Mesenchymal stem cell (in vitro differentiated cells and primary cell): Measurements from ENCODE around the gene PTCRA.
A peak's percentile ranks its signal among the peaks of the same experiment; 100 is the strongest.
"Not testable (repeated sequence)": the region's sequence is repeated elsewhere in the genome, so short reads cannot be mapped to it uniquely, and the experiment has no call there.

Source experiments
- DNase-seq: peaks from one replicate; pipeline ENCODE4 v3.0.0-alpha.2; 2013
- H2AFZ ChIP-seq: one replicate; pipeline ENCODE4 v1.6.1; 2013; ENCODE audit warnings: low read depth, mild to moderate bottlenecking, control low read depth, inconsistent platforms, low read length, moderate library complexity
- H2AK5ac ChIP-seq: 2 replicates; pipeline ENCODE4 v1.6.1; 2013; ENCODE audit warnings: low read length, moderate library complexity, mild to moderate bottlenecking, inconsistent platforms; ENCODE audit not compliant: severe bottlenecking
- H2BK120ac ChIP-seq: one replicate; pipeline ENCODE4 v1.6.1; 2013; ENCODE audit warnings: low read depth, mild to moderate bottlenecking, inconsistent platforms, low read length, moderate library complexity
- H2BK12ac ChIP-seq, 2 experiments: one replicate each; pipeline ENCODE4 v1.6.1; 2013; ENCODE audit warnings: inconsistent platforms in 2 of 2, low read length in 2 of 2, mild to moderate bottlenecking in 2 of 2, moderate library complexity in 2 of 2, control low read depth in 1 of 2
- H2BK15ac ChIP-seq: one replicate; pipeline ENCODE4 v1.6.1; 2013; ENCODE audit warnings: mild to moderate bottlenecking, low read depth, inconsistent platforms; ENCODE audit not compliant: poor library complexity, severe bottlenecking
- H2BK5ac ChIP-seq: 2 replicates; pipeline ENCODE4 v1.6.1; 2013; ENCODE audit warnings: low read depth, mild to moderate bottlenecking, low read length, control low read depth, inconsistent platforms; ENCODE audit not compliant: poor library complexity, severe bottlenecking
- H3K14ac ChIP-seq, 2 experiments: one replicate each; pipeline ENCODE4 v1.6.1; 2013; ENCODE audit warnings: inconsistent platforms in 2 of 2, low read length in 2 of 2, control low read depth in 1 of 2, mild to moderate bottlenecking in 1 of 2, moderate library complexity in 1 of 2
- H3K18ac ChIP-seq, 2 experiments: one replicate each; pipeline ENCODE4 v1.6.1; 2013; ENCODE audit warnings: inconsistent platforms in 2 of 2, low read length in 2 of 2, control low read depth in 1 of 2, low read depth in 1 of 2, mild to moderate bottlenecking in 1 of 2
- H3K23ac ChIP-seq, 2 experiments: one replicate each; pipeline ENCODE4 v1.6.1; 2013; ENCODE audit warnings: inconsistent platforms in 2 of 2, low read length in 2 of 2, mild to moderate bottlenecking in 2 of 2, moderate library complexity in 2 of 2, control low read depth in 1 of 2
- H3K27ac ChIP-seq: 2 replicates; pipeline ENCODE4 v1.5.1; 2013; ENCODE audit warnings: mild to moderate bottlenecking, moderate library complexity, low read length, control low read depth, inconsistent platforms; ENCODE audit not compliant: poor library complexity, severe bottlenecking
- H3K27me3 ChIP-seq, 2 experiments: 2 replicates each; pipeline versions ENCODE4 v1.6.1 to v1.7.0; 2013; ENCODE audit warnings: low read length in 2 of 2, mild to moderate bottlenecking in 2 of 2, moderate library complexity in 2 of 2, control low read depth in 1 of 2, inconsistent platforms in 1 of 2; ENCODE audit not compliant: control insufficient read depth in 1 of 2, insufficient read depth in 1 of 2
- H3K36me3 ChIP-seq, 2 experiments: 2 replicates each; pipeline versions ENCODE4 v1.6.1 to v1.7.0; 2013; ENCODE audit warnings: low read length in 2 of 2, control low read depth in 1 of 2, inconsistent platforms in 1 of 2, low read depth in 1 of 2, mild to moderate bottlenecking in 1 of 2; ENCODE audit not compliant: insufficient read depth in 2 of 2, control insufficient read depth in 1 of 2
- H3K4ac ChIP-seq, 2 experiments: one replicate each; pipeline ENCODE4 v1.6.1; 2013; ENCODE audit warnings: inconsistent platforms in 2 of 2, low read length in 2 of 2, mild to moderate bottlenecking in 2 of 2, moderate library complexity in 2 of 2, control low read depth in 1 of 2, low read depth in 1 of 2
- H3K4me1 ChIP-seq: 2 replicates; pipeline ENCODE4 v1.6.1; 2013; ENCODE audit warnings: low read depth, low read length, control low read depth; ENCODE audit not compliant: control insufficient read depth, insufficient read depth
- H3K4me2 ChIP-seq: 2 replicates; pipeline ENCODE4 v1.6.1; 2013; ENCODE audit warnings: low read length, mild to moderate bottlenecking, inconsistent platforms; ENCODE audit not compliant: poor library complexity, severe bottlenecking
- H3K4me3 ChIP-seq, 2 experiments: 2 replicates each; pipeline versions ENCODE4 v1.5.1 to v1.7.0; 2013; ENCODE audit warnings: low read length in 2 of 2, mild to moderate bottlenecking in 2 of 2, control low read depth in 1 of 2, low read depth in 1 of 2; ENCODE audit not compliant: insufficient read depth in 1 of 2
- H3K79me1 ChIP-seq: replicated peaks from 2 replicates; pipeline ENCODE4 v1.6.1; 2013; ENCODE audit warnings: mild to moderate bottlenecking, control low read depth, low read length, inconsistent platforms; ENCODE audit not compliant: poor library complexity, severe bottlenecking
- H3K9ac ChIP-seq: 2 replicates; pipeline ENCODE4 v1.7.0; 2013; ENCODE audit warnings: mild to moderate bottlenecking, low read length, moderate library complexity
- H3K9me3 ChIP-seq: 2 replicates; pipeline ENCODE4 v1.7.0; 2013; ENCODE audit warnings: mild to moderate bottlenecking, low read length; ENCODE audit not compliant: control insufficient read depth
- H4K8ac ChIP-seq: one replicate; pipeline ENCODE4 v1.6.1; 2013; ENCODE audit warnings: inconsistent platforms, mild to moderate bottlenecking, low read length, moderate library complexity
- H4K91ac ChIP-seq: one replicate; pipeline ENCODE4 v1.6.1; 2013; ENCODE audit warnings: mild to moderate bottlenecking, low read length, inconsistent platforms
- WGBS: methylation state at CpG from one replicate; pipeline ENCODE4 v1.1.7; 2013; ENCODE audit warnings: mixed read lengths; 5-methylcytosine and 5-hydroxymethylcytosine counted together

PTCRA gene

GRCh38 chr6:42885702-42886101 is 30.2 kb upstream of the PTCRA start:
- Histone ChIP-seq H3K79me1 (peaks cover 7% of the 10 kb centered on the region), H3K36me3 (peaks cover 41 to 59% of the 10 kb centered on the region in 2 experiments), H3K23ac (no peak overlapping the region), H2AK5ac (no peak overlapping the region), H2BK15ac (no peak overlapping the region), H4K8ac (no peak overlapping the region), H3K4ac (no peak overlapping the region), H3K4me1 (peaks cover 5% of the 10 kb centered on the region), H2BK120ac (no peak overlapping the region), H2BK5ac (no peak overlapping the region), H2BK12ac (no peak overlapping the region), H3K18ac (no peak overlapping the region), H3K9me3 (no peaks in the 10 kb centered on the region), H2AFZ (no peak overlapping the region), H3K27me3 (no peaks in the 10 kb centered on the region), H3K4me2 (no peak overlapping the region), H3K9ac (no peak overlapping the region), H3K14ac (no peak overlapping the region), H3K4me3 (no peak overlapping the region), H3K27ac (no peak overlapping the region), H4K91ac (no peak overlapping the region)
- no peak for DNase-seq
- WGBS = 82% methylated on average over 3 of the region's 4 CpGs

GRCh38 chr6:42888201-42888600 is 27.7 kb upstream of the PTCRA start:
- H3K4ac ChIP-seq, H2BK15ac ChIP-seq, H3K27ac ChIP-seq, H3K4me2 ChIP-seq, H4K91ac ChIP-seq, H3K9me3 ChIP-seq, H2BK120ac ChIP-seq, H2BK5ac ChIP-seq, H3K14ac ChIP-seq, H3K4me1 ChIP-seq, H3K23ac ChIP-seq, H2BK12ac ChIP-seq, H3K18ac ChIP-seq, DNase-seq, H4K8ac ChIP-seq, H3K27me3 ChIP-seq, H2AK5ac ChIP-seq, H3K4me3 ChIP-seq, H3K79me1 ChIP-seq, H3K9ac ChIP-seq, H2AFZ ChIP-seq: not testable (repeated sequence)
- WGBS = 100% methylated on average over 4 of the region's 4 CpGs
- peaks cover 28 to 44% of the 10 kb centered on the region in 2 experiments for H3K36me3 ChIP-seq

GRCh38 chr6:42889815-42890214 is 26.0 kb upstream of the PTCRA start:
- H3K14ac ChIP-seq = no peak overlapping the region
- no peaks in the 10 kb centered on the region for H3K9me3 ChIP-seq
- no peak overlapping the region for H2AK5ac ChIP-seq
- no peak for DNase-seq
- no peak overlapping the region for H4K91ac ChIP-seq
- peak overlapping the region; percentile 70 for H3K4me2 ChIP-seq
- H3K18ac ChIP-seq = no peak overlapping the region
- peaks cover 3% of the 10 kb centered on the region for H3K79me1 ChIP-seq
- 70% methylated on average over 4 of the region's 4 CpGs for WGBS
- no peak overlapping the region for H4K8ac ChIP-seq
- peak overlapping the region; percentile 99 for H3K9ac ChIP-seq
- no peak overlapping the region for H2AFZ ChIP-seq
- no peaks in the 10 kb centered on the region for H3K27me3 ChIP-seq
- H3K4ac ChIP-seq = no peak overlapping the region
- H3K27ac ChIP-seq = peak overlapping the region; percentile 98
- H2BK15ac ChIP-seq = no peak overlapping the region
- H2BK12ac ChIP-seq = no peak overlapping the region
- H3K36me3 ChIP-seq = peaks cover 17 to 27% of the 10 kb centered on the region in 2 experiments
- peaks cover 6% of the 10 kb centered on the region for H3K4me1 ChIP-seq
- H2BK5ac ChIP-seq = no peak overlapping the region
- H3K23ac ChIP-seq = no peak overlapping the region
- peak overlapping the region in 1 of 2 experiments; percentile 96 for H3K4me3 ChIP-seq
- H2BK120ac ChIP-seq = no peak overlapping the region

GRCh38 chr6:42890311-42891198 is 25.3 kb upstream of the PTCRA start:
- H3K18ac ChIP-seq = peak overlapping the region; percentile 94 to 98
- H3K27me3 ChIP-seq = no peaks in the 10 kb centered on the region

More at GRCh38 chr6:42890311-42891198, 25.3 kb upstream of the PTCRA start:
- Histone ChIP-seq H3K36me3 (peaks cover 12 to 20% of the 10 kb centered on the region in 2 experiments), H3K9ac (peak overlapping the region; percentile 99), H3K4me3 (peak overlapping the region; percentile 88 to 96), H2BK12ac (no peak overlapping the region), H4K91ac (peak overlapping the region; percentile 95), H3K4ac (peak overlapping the region; percentile 83 to 93), H3K79me1 (peaks cover 3% of the 10 kb centered on the region), H3K23ac (peak overlapping the region in 1 of 2 experiments; percentile 96), H3K14ac (peak overlapping the region in 1 of 2 experiments; percentile 97), H2BK15ac (no peak overlapping the region), H2AFZ (peak overlapping the region; percentile 81), H4K8ac (peak overlapping the region; percentile 90), H2AK5ac (no peak overlapping the region), H3K27ac (peak overlapping the region; percentile 98), H3K4me1 (peaks cover 6% of the 10 kb centered on the region), H3K4me2 (peak overlapping the region; percentile 76), H3K9me3 (no peaks in the 10 kb centered on the region), H2BK5ac (peak overlapping the region; percentile 82), H2BK120ac (peak overlapping the region; percentile 29)
- DNase-seq = peak; percentile 97
- 4% methylated on average over 63 of the region's 63 CpGs for WGBS
